Stomach (tissue), 9 donors: Measurements from ENCODE around the gene FOXN3. TPM values are rescaled to one million over a fixed set of nuclear protein-coding genes. Genes with fewer than 3 reads are reported as not detected.

Experiments used
- DNase-seq, 2 donors: peaks; one replicate each; pipeline versions ENCODE4 v3.0.0 to v3.0.0-alpha.2; 2013 to 2019
- H3K27ac ChIP-seq, 5 donors: fragments of 200-600 bp in 4 of 5; sonication (generic) in 4 of 5; one replicate each; pipeline ENCODE4 v1.5.1; 2013 to 2019; ENCODE audit warnings: mild to moderate bottlenecking in 1 of 5, moderate library complexity in 1 of 5
- H3K27me3 ChIP-seq, 3 donors: fragments of 200-600 bp; sonication (generic); one replicate each; pipeline ENCODE4 v1.5.1; 2017 to 2019; ENCODE audit warnings: mixed run types in 1 of 3
- H3K36me3 ChIP-seq, 4 donors: fragments of 200-600 bp; sonication (generic); 1 replicate in 3 of 4; 2 replicates in 1 of 4; pipeline ENCODE4 v1.5.1; 2016 to 2019
- H3K4me1 ChIP-seq, 4 donors: fragments of 200-600 bp; sonication (generic); one replicate each; pipeline ENCODE4 v1.5.1; 2016 to 2019
- H3K4me3 ChIP-seq, 4 donors: fragments of 200-600 bp; sonication (generic) in 3 of 4; one replicate each; pipeline ENCODE4 v1.5.1; 2016 to 2019; ENCODE audit warnings: mild to moderate bottlenecking in 1 of 4
- H3K9me3 ChIP-seq, 4 donors: fragments of 200-600 bp; sonication (generic); one replicate each; pipeline ENCODE4 v1.5.1; 2016 to 2019
- CTCF ChIP-seq, 7 experiments: fragments of 450-650 bp in 4 of 7; fragments of 200-600 bp in 3 of 7; sonication (generic) in 3 of 7; IDR thresholded peaks; one replicate each; pipeline ENCODE4 v1.5.1; 2016 to 2019; ENCODE audit warnings: antibody characterized with exemption in 7 of 7, control low read depth in 2 of 7, mild to moderate bottlenecking in 1 of 7
- EP300 ChIP-seq: sonication (generic); formaldehyde crosslinking; IDR thresholded peaks from one replicate; pipeline ENCODE4 v1.6.1; 2017; ENCODE audit warnings: antibody characterized with exemption
- POLR2A ChIP-seq, 4 donors: fragments of 450-650 bp; IDR thresholded peaks; one replicate each; pipeline ENCODE4 v1.6.1; 2016; ENCODE audit warnings: antibody characterized with exemption in 4 of 4, control low read depth in 2 of 4, mild to moderate bottlenecking in 1 of 4, moderate library complexity in 1 of 4
- POLR2AphosphoS5 ChIP-seq, 3 donors: sonication (generic); formaldehyde crosslinking; IDR thresholded peaks; one replicate each; pipeline ENCODE4 v1.6.1; 2016; ENCODE audit warnings: antibody characterized with exemption in 3 of 3
- WGBS, 5 donors: extraction: QIAGEN DNeasy Blood & Tissue Kit in 3 of 5; methylation state at CpG; one replicate each; pipeline versions ENCODE4 v1.1.5 to v1.1.7; 2013 to 2018; 5-methylcytosine and 5-hydroxymethylcytosine counted together
- intact Hi-C: fragments of 100-400 bp; cut with DNase I; formaldehyde crosslinking; loops from one replicate; pipeline ENCODE4 v1.15.1; 2023; ENCODE audit warnings: low total_unique reads
- polyA plus RNA-seq, 3 donors: library from polyadenylated mRNA; stranded (reverse); fragments of 200-250 nt; gene quantifications; one replicate each; pipeline ENCODE4 v1.2.3, GENCODE V29; 2013
- total RNA-seq, 5 donors: library from RNA; depleted of rRNA; stranded (reverse); fragments of >200 nt; gene quantifications; one replicate each; pipeline versions ENCODE4 v1.1.0 to v1.2.3, GENCODE V29; 2014 to 2016
- donor health status: healthy with polysubstance abuse.
- donor health status: Bipolar disorder and iron deficiency.
- donor health status: healthy.

Gene FOXN3
- total and polyA plus RNA-seq, 8 donors = 12.5 to 126 (median 56.6) TPM

GRCh38 chr14:89430391-89431236, 13.6 kb upstream of the FOXN3 start:
- 15 to 27% (median 18%) methylated on average over 9 of the region's 9 CpGs for WGBS, 5 donors
- peak overlapping the region; percentile 23 to 37 (median 28) for H3K4me3 ChIP-seq

GRCh38 chr14:89429199-89430181, 12.5 kb upstream of the FOXN3 start:
- peak in 1 of 2 donors; percentile 71 for DNase-seq
- intact Hi-C loops = no loop called here
- 24 to 35% (median 27%) methylated on average over 14 of the region's 14 CpGs for WGBS, 5 donors

More at GRCh38 chr14:89430391-89431236, 13.6 kb upstream of the FOXN3 start:
- Histone ChIP-seq H3K4me1 (peaks cover 26 to 46% (median 34%) of the 10 kb centered on the region in 4 donors), H3K36me3 (no peaks in the 10 kb centered on the region), H3K27me3 (no peaks in the 10 kb centered on the region), H3K9me3 (no peaks in the 10 kb centered on the region), H3K27ac (peak overlapping the region in 4 of 5 donors; percentile 39 to 87 (median 74))
- TF ChIP-seq POLR2A (IDR thresholded peaks at IDR 0.05) (no peak), CTCF (IDR thresholded peaks at IDR 0.05) (no peak)
- peak in 1 of 2 donors; percentile 49 for DNase-seq
- intact Hi-C loops = no loop called here

GRCh38 chr14:89428546-89429198, 11.6 kb upstream of the FOXN3 start:
- Histone ChIP-seq H3K36me3 (no peaks in the 10 kb centered on the region), H3K27me3 (no peaks in the 10 kb centered on the region), H3K4me1 (peaks cover 26 to 51% (median 36%) of the 10 kb centered on the region in 4 donors), H3K27ac (peak overlapping the region in 4 of 5 donors; percentile 39 to 87 (median 74)), H3K4me3 (no peak overlapping the region), H3K9me3 (no peaks in the 10 kb centered on the region)
- DNase-seq = peak in 1 of 2 donors; percentile 44
- WGBS, 5 donors = 76 to 88% (median 86%) methylated on average over 11 to 17 of the region's 17 CpGs
- intact Hi-C loops = no loop called here
- TF ChIP-seq CTCF (IDR thresholded peaks at IDR 0.05) (no peak), EP300 (no peak), POLR2A (IDR thresholded peaks at IDR 0.05) (no peak), POLR2AphosphoS5 (IDR thresholded peaks at IDR 0.05) (no peak)

More at GRCh38 chr14:89429199-89430181, 12.5 kb upstream of the FOXN3 start:
- H3K27ac ChIP-seq = peak overlapping the region; percentile 23 to 87 (median 69)
- TF ChIP-seq CTCF (IDR thresholded peaks at IDR 0.05) (no peak), POLR2A (IDR thresholded peaks at IDR 0.05) (no peak), EP300 (no peak), POLR2AphosphoS5 (IDR thresholded peaks at IDR 0.05) (no peak)
- H3K27me3 ChIP-seq = no peaks in the 10 kb centered on the region
- H3K4me1 ChIP-seq = peaks cover 26 to 46% (median 34%) of the 10 kb centered on the region in 4 donors
- no peaks in the 10 kb centered on the region for H3K36me3 ChIP-seq
- H3K4me3 ChIP-seq = peak overlapping the region; percentile 23 to 37 (median 28)
- H3K9me3 ChIP-seq = no peaks in the 10 kb centered on the region

- Histone ChIP-seq H3K4me1 (peaks cover 26 to 57% (median 36%) of the 10 kb centered on the region in 4 donors), H3K27me3 (no peaks in the 10 kb centered on the region), H3K36me3 (no peaks in the 10 kb centered on the region), H3K27ac (peak overlapping the region in 3 of 5 donors; percentile 69 to 87 (median 78)), H3K4me3 (no peak overlapping the region), H3K9me3 (no peaks in the 10 kb centered on the region)
- TF ChIP-seq POLR2A (IDR thresholded peaks at IDR 0.05) (no peak), EP300 (no peak), POLR2AphosphoS5 (IDR thresholded peaks at IDR 0.05) (no peak), CTCF (IDR thresholded peaks at IDR 0.05) (no peak)
- 56 to 85% (median 78%) methylated on average over 2 of the region's 2 CpGs for WGBS, 5 donors
- intact Hi-C loops = no loop called here
- DNase-seq = no peak
Observed at GRCh38 chr14:89428173-89428523, 11.1 kb upstream of the FOXN3 start.
